ENCODE measurements around the gene RNU6-1.

Gene RNU6-1

GRCh38 chr15:67826717-67827561 lies 12.9 kb downstream of the RNU6-1 start:
- Histone ChIP-seq H3K9ac (ENCODE audit: low read length) (no peak overlapping the region), H3K4me2 (ENCODE audit: low read length) (no peak overlapping the region), H3K4me1 (ENCODE audit: insufficient read depth, low read length, severe bottlenecking) (peaks cover 21% of the 10 kb centered on the region), H3K27me3 (ENCODE audit: insufficient read depth, low read length) (no peaks in the 10 kb centered on the region), H3K4me3 (ENCODE audit: low read depth, low read length, poor library complexity, severe bottlenecking) (no peak overlapping the region), H3K9me2 (ENCODE audit: low read depth, low read length) (no peaks in the 10 kb centered on the region), H4K20me1 (ENCODE audit: insufficient read depth, low read length) (no peaks in the 10 kb centered on the region), H3K79me2 (ENCODE audit: insufficient read depth, low read length) (0 out of 2 replicates have a peak, but pooled peaks cover 3% of the 10 kb centered on the region), H3K9me3 (ENCODE audit: low read length) (no peaks in the 10 kb centered on the region), H3F3A (ENCODE audit: insufficient read depth, low read length) (no peaks in the 10 kb centered on the region), H3K36me3 (ENCODE audit: insufficient read depth, low read length) (peaks cover 53% of the 10 kb centered on the region), H2AFZ (ENCODE audit: low read length) (no peak overlapping the region), H3K27ac (ENCODE audit: low read depth, low read length, poor library complexity, severe bottlenecking) (no peak overlapping the region)
- TF ChIP-seq CTCF (IDR thresholded peaks at IDR 0.05; ENCODE audit: low read length) (no peak), EZH2 (IDR thresholded peaks at IDR 0.05; ENCODE audit: borderline replicate concordance, low read length) (no peak)

DNA sequence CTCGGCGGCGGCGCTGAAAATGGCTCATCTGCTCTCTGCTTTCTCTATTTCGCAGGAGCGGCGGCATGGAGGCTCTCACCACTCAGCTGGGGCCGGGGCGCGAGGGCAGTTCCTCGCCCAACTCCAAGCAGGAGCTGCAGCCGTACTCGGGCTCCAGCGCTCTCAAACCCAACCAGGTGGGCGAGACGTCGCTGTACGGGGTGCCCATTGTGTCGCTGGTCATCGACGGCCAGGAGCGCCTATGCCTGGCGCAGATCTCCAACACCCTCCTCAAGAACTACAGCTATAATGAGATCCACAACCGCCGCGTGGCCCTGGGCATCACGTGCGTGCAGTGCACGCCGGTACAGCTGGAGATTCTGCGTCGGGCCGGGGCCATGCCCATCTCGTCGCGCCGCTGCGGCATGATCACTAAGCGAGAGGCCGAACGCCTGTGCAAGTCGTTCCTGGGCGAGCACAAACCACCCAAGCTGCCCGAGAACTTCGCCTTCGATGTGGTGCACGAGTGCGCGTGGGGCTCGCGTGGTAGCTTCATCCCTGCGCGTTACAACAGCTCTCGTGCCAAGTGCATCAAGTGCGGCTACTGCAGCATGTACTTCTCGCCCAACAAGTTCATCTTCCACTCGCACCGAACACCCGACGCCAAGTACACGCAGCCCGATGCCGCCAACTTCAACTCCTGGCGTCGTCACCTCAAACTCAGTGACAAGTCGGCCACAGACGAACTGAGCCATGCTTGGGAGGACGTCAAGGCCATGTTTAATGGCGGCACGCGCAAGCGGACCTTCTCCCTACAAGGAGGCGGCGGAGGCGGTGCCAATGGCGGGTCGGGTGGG lies 13.7 kb downstream of the RNU6-1 start:
- Histone ChIP-seq H3K4me2 (ENCODE audit: low read length) (no peak overlapping the region), H3K9ac (ENCODE audit: low read length) (no peak overlapping the region), H3K27me3 (ENCODE audit: insufficient read depth, low read length) (no peaks in the 10 kb centered on the region)

More for the DNA sequence above, 13.7 kb downstream of the RNU6-1 start:
- H4K20me1 ChIP-seq (ENCODE audit: insufficient read depth, low read length): no peaks in the 10 kb centered on the region
- H3K9me3 ChIP-seq (ENCODE audit: low read length): no peaks in the 10 kb centered on the region
- H3K4me3 ChIP-seq (ENCODE audit: low read depth, low read length, poor library complexity, severe bottlenecking): no peak overlapping the region
- peaks cover 22% of the 10 kb centered on the region for H3K4me1 ChIP-seq (ENCODE audit: insufficient read depth, low read length, severe bottlenecking)
- 0 out of 2 replicates have a peak, but pooled peaks cover 3% of the 10 kb centered on the region for H3K79me2 ChIP-seq (ENCODE audit: insufficient read depth, low read length)
- H3K27ac ChIP-seq (ENCODE audit: low read depth, low read length, poor library complexity, severe bottlenecking): no peak overlapping the region
- H3K36me3 ChIP-seq (ENCODE audit: insufficient read depth, low read length): peaks cover 53% of the 10 kb centered on the region
- no peak overlapping the region for H2AFZ ChIP-seq (ENCODE audit: low read length)
- TF ChIP-seq CTCF (IDR thresholded peaks at IDR 0.05; ENCODE audit: low read length): no peak
- no peaks in the 10 kb centered on the region for H3K9me2 ChIP-seq (ENCODE audit: low read depth, low read length)
- H3F3A ChIP-seq (ENCODE audit: insufficient read depth, low read length): no peaks in the 10 kb centered on the region

Measured in OCI-LY1 (cell line).